Posterior vena cava (tissue), 2 donors: ENCODE measurements around the gene HIRA. TPM values are rescaled to one million over a fixed set of nuclear protein-coding genes. Genes with fewer than 3 reads are reported as not detected.

Experiments
- DNase-seq: peaks from one replicate; pipeline ENCODE4 v3.0.0-alpha.2; 2020; ENCODE audit warnings: low spot score
- intact Hi-C, 2 donors: fragments of 100-400 bp; cut with DNase I; formaldehyde crosslinking; loops; one replicate each; pipeline versions ENCODE4 v1.14.1 to v1.14.2; 2022 to 2023
- total RNA-seq, 2 donors: library from RNA; stranded (reverse); fragmentation: NEBNext Ultra II Directional; extraction: Animal tissue kit (Norgen Biotek cat#: 25700); gene quantifications; one replicate each; pipeline ENCODE4 v1.2.1, GENCODE V29; 2021
- donor health status: DM: yes; HTN: yes; CAD: no.
- donor health status: DM: yes; HTN: yes; CAD: no.

The HIRA gene
- total RNA-seq, 2 donors from 2014 or later: 17.2 to 20.4 TPM

GRCh38 chr22:19419464-19420178 is 11.9 kb downstream of the HIRA start:
- intact Hi-C loops: no loop called here
- DNase-seq: no peak

DNA sequence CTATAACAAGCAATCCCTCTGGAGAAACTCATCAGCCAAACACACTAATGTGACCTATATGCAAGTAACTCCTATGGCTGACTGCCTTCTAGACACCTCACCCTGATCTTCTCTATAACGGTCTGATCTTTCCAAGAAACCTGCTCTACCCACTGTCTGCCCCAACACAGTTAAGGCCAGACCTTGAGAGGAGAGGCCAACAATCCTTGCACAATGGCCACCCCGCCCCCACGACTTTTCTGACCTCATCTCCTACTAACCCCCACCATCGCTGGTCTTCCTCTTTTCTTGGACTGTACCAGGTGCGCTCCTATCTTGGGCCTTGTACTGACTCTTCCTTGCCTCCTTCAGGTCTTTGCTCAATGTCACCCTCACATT is 12.5 kb downstream of the HIRA start:
- intact Hi-C loops: no loop called here
- no peak for DNase-seq

- no peak for DNase-seq
- intact Hi-C loops: no loop called here
These were observed 18.6 kb downstream of the HIRA start for GRCh38 chr22:19412923-19413322.

- intact Hi-C loops: no loop called here
- DNase-seq: no peak
These were observed 19.1 kb downstream of the HIRA start for GRCh38 chr22:19412478-19412877.

DNA sequence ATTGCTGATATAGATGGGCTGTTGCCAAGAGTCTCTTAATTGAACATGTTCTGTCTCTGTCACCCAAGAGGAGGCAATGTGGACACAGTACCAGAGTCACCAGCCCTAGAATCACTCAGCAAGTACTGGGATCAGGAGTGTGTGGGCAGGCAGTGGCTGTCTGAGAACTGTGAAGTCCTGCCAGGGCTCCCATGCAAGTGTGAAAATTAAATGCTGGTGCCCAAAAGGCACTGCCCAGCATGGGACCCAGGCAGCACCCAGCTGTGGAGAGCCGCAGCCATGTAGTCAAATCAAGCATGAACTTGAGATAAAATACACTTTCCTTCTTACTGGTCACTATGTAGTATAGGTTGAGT is 19.9 kb downstream of the HIRA start:
- intact Hi-C loops: no loop called here
- no peak for DNase-seq

DNA sequence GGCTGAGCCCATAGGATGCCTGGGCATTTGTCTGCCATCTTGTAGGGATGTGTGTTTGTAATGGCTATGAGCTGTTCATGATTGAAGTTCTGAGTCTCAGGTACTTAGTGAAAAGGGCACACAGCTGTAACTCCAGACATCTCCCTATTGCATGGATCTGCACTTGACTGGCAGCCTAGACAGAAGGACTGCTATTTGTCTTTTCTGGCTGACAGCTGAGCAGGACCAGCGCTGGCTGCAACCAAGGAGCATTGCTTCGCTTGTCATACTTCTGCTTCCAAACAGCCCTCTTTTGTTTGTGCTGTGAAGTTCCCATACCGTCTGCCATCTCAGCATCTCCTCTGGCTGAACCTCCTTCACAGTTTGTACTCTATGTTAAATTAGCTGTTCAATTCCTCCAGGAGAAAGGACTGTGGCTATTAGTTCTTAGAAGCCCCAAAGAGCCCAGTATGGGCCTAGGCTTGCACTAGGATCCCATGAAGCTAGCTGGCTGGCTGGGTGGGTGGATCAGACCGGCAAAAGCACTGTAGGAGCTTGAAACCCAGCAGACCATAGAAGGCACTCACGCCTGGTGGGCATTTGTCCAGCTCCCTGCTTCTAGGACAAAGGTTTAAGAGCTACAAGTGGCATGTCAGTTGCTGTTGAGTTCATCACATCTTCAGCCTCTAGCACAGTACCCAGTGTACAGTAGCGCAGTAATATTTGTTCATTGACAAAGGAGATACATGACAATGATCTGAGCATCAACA is 20.4 kb downstream of the HIRA start:
- intact Hi-C loops: no loop called here
- DNase-seq: no peak

DNA sequence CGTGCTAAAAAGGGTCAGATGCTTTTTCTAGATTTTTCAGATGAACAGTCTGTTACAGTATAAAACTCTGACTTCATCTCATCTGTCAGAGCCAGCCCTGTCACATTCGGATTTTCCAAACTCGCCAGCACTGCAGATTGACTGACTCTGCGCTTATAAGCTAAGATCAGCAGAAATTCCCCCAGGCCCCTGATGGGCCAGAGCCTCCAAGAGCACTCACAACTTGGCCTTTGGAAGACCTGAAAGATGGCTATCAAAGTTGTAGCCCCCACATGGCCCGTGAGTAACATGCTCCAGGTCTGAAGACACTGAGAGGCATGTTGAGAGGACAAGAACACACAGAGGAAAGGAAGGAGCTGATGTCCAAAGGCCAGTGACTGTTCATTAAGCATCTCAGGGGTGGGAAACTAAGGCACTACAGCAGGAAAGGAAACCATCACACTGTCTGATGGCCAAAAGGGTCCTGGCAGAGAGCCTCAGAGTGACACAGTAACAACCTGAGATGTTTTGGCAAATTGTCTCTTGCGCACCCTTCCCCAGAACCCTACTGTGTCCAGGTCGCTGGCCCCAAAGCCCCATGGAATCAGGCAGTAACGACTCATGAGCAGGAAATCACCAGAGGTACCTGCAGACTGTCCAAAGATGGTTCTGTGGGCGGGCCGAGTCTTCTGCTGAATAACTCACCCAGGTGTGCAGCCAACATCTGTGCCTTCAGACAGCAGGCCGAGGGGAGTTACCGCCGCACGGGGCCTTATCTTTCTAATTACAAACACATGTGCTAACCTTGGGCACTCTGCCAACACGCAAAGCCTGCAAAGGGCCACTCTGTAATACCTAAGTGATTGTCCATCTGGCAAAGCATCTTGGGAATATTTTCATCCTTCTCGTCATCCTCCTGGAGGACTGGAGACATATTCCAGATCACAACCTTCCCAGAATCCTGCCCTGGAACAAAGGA is 23.6 kb downstream of the HIRA start:
- intact Hi-C loops: no loop called here
- DNase-seq: no peak

- intact Hi-C loops: no loop called here
- no peak for DNase-seq
These were observed 24.7 kb downstream of the HIRA start for GRCh38 chr22:19406846-19407245.

GRCh38 chr22:19406281-19406811 is 25.2 kb downstream of the HIRA start:
- intact Hi-C loops: no loop called here
- no peak for DNase-seq

- intact Hi-C loops: no loop called here
- DNase-seq: no peak
These were observed 25.9 kb downstream of the HIRA start for GRCh38 chr22:19405652-19406051.

DNA sequence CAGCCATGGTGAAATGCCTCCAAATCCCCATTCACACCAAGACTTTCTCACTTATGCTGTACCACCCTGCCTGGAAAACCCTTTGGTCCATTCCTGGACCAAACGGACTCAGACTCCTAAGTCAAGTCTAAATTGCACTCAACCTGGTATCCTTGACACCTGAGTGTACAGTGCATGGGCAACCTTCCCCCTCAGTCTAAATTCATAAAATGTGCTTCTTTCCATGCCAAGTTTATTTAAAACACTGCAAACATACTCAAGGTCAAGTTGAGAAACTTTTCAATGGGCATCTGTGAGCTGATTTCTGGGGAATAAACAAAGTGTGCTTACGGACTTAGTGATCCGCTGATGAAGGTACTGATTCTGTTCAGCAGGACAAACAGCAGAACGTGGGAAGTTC is 26.4 kb downstream of the HIRA start:
- no peak for DNase-seq
- intact Hi-C loops: no loop called here

DNA sequence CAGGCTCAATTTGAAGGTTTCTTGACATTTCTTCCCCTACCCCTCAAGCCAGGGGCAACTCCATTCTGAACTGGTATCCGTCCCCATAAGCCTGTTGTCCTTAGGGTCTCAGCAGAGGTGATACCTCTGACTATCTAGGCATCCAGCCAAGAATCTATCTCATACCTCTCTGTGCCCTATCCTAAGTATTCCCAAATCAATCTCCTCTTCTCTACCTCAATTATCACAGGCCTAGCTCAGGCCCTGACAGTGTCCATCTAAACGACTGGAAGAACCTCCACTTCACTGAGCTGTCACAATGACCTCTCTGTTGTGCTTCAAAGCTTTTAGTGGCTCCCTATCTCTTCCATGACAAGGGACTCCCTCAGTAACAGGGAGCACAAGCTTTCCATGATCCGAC is 26.9 kb downstream of the HIRA start:
- intact Hi-C loops: no loop called here
- no peak for DNase-seq

- no peak for DNase-seq
These were observed 28.8 kb downstream of the HIRA start for GRCh38 chr22:19402642-19403191.

DNA sequence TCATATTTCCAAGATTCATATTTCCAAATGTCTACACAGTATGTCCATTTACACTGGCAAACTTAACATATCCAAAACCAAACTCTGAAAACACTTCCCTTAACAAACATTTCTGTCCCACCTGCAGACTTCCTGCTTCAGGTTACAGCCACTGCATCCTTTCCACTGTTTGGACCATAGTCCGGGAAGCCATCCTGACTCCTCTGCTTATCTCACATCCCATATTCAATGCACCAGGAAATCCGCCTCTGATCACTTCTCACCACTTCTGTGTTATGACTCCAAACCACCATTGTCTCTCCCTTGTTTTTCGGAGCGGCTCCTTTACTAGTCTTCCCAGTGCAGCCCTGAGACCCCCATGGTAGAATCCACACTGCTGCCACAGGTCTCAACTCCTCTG is 30.1 kb downstream of the HIRA start:
- intact Hi-C loops: no loop called here
- DNase-seq: no peak

More at GRCh38 chr22:19402642-19403191, 28.8 kb downstream of the HIRA start:
- intact Hi-C loops: no loop called here

DNA sequence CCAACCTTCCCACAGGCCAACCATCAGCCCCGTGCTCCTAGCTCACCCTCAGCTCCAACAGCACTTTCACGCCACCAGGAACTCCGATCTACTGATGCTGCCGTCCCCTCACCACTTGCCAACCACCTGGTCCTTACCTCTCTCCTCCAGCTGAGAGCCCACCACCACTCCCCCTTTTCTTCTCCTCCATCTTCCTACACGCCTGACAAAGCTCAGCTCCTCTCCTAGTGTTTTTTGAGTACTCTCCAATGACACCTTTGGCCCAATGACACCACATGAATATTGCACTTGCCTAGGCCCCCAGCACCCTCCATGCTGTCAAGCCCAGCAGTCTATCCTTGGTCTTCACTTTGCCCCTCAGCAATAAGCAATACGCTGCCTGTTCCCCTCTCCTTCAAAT is 30.7 kb downstream of the HIRA start:
- DNase-seq: no peak
- intact Hi-C loops: no loop called here

DNA sequence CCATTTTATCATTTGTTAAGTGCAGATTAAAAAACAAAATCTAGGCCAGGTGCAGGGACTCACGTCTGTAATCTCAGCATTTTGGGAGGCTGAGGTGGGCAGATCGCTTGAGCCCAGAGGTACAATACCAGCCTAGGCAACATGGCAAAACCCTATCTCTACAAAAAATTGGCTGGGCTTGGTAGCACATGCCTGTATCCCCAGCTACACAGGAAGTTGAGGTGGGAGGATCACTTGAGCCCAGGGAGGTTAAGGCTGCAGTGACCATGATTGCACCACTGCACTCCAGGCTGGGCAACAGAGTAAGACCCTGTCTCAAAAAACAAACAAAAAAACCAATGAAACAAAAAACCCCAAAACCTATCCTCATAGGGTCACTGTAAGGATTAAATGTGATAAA is 32.9 kb downstream of the HIRA start:
- no peak for DNase-seq
- intact Hi-C loops: no loop called here

- intact Hi-C loops: no loop called here
- DNase-seq: no peak
These were observed 33.3 kb downstream of the HIRA start for GRCh38 chr22:19398206-19398605.

DNA sequence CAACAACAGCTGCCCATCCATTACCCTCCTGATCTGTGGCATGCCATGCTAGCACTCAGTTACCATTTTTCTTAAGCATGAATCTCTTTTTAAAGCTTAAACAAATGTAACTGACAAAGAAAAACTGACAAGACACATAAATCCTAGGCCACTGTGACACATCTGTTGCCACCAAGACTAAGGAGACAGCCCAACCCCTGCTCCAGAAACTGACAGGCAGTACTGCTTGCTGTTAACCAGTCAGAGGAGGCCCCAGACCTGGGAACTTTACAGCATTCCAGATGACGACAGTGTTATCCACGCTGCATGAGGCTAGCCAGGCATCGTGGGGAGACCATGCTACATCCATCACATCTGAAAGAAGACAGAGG is 33.8 kb downstream of the HIRA start:
- intact Hi-C loops: no loop called here

DNA sequence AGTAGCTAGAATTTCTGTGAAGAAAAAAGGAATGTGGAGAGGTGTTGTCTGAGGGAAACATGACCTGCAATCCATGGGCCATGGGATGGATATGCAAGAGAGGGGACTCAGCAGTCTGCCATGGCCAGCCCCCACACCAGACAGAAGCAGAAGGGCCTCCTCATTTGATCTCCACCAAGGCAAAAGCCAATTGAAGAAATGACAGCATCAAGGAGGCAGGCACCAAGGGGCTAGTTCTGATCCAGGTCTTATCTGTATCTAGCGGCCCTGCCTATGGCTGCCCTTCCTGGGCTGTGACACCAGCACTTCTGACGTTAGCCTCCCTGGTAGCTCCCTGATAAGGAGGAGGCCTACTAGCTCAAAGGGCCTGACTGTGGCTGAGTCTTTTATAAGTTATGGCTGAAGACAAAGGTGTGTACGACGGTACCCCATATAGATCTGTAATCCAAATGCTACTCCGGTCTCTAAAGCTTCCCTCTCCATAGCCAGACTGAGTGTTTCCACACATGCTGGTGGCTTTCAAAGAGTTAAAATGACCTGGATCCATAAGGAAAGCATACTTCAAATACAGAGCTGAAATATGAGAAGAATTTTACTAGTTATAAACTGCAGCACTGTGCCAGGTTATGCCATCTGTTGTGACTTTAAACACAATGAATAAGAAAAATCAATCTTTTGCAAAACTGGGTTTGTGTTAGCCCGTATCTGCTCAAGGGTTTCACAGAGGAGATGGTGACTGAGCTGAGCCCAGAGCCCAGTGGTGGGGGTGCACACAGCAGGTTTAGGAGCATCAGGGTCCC is 34.4 kb downstream of the HIRA start:
- no peak for DNase-seq
- intact Hi-C loops: no loop called here

More for the DNA sequence above, 33.8 kb downstream of the HIRA start:
- DNase-seq: no peak
